Fibroblast of skin of left quadriceps (primary cell): ENCODE measurements around the gene SCO2.
A peak's percentile ranks its signal among the peaks of the same experiment; 100 is the strongest.

Experiments
- DNase-seq, 2 experiments: peaks; one replicate each; pipeline ENCODE4 v3.0.0-alpha.2; 2013; ENCODE audit warnings: low read depth in 2 of 2

The SCO2 gene

GRCh38 chr22:50525104-50525857 lies at the start of gene SCO2:
Gene SCO2 (minus strand): TSS chr22:50525598. CDS start chr22:50524411, 1,187 bp downstream.
- DNase-seq: peak; percentile 94 to 95

DNA sequence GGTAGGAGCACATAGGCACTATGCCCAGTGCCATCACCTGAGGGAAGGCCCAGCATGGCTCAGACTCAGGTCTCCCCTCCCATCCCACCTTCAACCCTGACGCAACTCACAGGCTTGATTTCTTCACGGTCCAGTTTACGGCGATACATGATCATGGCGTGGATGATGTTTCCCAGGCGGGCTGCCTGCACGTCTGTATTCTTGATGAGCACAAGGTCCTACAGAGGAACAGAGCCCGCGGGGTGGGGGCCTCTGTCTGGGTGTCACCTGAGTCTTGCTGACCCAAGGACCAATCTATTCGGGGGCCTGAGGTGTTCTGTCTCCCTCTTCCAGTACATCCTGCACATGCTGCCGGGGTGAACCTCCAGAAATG lies 49.0 kb upstream of the SCO2 start:
- DNase-seq: no peak

GRCh38 chr22:50573491-50574382 lies 48.3 kb upstream of the SCO2 start:
- DNase-seq: no peak

- no peak for DNase-seq
These were observed 47.6 kb upstream of the SCO2 start for GRCh38 chr22:50572965-50573364.

- no peak for DNase-seq
These were observed 46.1 kb upstream of the SCO2 start for GRCh38 chr22:50571264-50572175.

GRCh38 chr22:50570861-50571260 lies 45.5 kb upstream of the SCO2 start:
- DNase-seq: no peak

DNA sequence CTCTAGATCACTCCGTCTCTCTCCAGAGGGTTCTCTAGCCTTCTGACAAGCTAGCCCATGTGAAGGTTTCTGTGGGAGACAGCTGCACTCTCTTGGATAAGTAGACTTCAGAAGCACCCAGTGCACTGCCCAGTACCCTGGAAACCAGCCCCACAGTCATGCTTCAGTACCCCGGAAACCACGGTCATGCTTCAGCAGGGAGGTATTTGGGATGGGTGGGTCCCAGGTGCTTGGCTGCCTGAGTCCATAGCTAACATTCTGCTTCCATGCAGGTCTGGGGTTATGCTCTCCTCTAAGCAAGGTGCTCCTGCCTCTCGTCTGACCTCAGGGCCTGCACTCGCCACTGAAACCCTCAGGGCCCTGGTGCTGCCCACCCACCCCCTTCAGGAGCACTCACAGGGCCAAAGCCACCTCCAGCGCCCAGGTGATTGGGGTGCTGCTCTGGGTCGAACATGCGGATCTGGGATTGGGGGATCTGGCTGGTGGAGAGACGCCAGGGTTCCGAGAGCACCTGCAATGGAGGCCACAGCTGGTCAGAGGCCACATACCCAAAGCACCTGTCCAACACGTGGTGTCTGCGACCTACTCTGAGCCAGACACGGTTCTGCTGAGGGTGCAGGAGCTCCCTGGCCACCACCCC lies 44.6 kb upstream of the SCO2 start:
- no peak for DNase-seq

GRCh38 chr22:50569041-50569459 lies 43.7 kb upstream of the SCO2 start:
- no peak for DNase-seq

- no peak for DNase-seq
These were observed 43.2 kb upstream of the SCO2 start for GRCh38 chr22:50568626-50569025.

DNA sequence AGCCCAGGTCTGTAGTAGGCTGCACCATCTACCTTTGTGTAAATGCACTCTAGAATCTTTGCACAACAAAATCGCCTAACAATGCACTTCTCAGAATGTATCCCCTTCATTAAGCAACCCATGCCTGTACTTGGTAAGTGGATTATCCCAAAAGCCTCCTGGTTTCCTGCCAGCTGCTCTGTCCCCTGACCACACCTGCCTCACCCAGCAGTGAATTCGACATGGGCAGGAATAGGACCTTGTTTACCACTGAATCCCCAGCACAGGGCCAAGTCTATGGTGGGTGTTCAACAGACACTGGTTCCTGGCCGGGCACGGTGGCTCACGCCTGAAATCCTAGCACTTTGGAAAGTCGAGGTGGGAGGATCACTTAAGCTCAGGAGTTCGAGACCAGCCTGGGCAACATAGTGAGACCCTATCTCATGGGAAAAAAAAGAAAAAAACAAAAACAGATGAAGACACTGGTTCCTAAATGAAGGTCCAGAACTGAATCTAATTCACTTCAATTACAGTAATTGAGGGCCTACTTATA lies 42.4 kb upstream of the SCO2 start:
- no peak for DNase-seq

GRCh38 chr22:50564289-50564688 lies 38.9 kb upstream of the SCO2 start:
- no peak for DNase-seq

DNA sequence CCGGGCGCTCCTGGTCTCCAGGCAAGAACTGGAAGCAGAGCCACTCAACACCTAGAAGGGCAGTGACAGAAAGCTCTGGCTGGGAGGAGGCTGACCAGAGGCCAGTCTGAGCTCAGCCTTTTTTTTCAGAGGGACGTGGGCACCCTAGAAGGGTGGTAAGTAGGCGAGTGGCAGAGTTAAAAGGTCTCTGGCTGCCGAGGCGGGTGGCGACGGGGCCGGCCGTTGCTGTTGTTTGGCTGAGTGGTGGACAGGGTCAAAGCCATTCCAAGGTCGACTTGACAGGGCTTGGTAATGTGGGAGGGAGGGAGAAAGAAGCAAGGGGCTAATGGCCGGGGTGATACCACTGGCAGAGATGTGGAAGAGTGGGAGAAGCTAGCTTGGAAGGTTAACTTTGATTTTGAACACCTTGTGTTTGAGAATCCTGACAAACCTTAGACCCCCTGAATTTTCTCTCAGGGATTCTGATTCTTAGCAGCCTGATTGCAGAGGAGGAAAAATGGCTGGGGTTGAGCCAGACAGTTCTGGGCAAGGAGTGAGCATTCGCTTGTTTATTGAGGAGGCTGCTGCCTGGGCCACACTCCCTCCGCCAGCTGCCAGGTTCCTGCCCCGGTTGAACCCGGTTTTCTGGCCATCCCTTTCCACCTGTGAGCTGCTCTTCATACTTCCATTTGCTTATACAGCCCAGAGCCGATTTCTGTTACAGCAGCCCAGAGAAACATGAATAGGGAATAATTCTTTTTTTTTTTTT lies 38.2 kb upstream of the SCO2 start:
- DNase-seq: no peak

DNA sequence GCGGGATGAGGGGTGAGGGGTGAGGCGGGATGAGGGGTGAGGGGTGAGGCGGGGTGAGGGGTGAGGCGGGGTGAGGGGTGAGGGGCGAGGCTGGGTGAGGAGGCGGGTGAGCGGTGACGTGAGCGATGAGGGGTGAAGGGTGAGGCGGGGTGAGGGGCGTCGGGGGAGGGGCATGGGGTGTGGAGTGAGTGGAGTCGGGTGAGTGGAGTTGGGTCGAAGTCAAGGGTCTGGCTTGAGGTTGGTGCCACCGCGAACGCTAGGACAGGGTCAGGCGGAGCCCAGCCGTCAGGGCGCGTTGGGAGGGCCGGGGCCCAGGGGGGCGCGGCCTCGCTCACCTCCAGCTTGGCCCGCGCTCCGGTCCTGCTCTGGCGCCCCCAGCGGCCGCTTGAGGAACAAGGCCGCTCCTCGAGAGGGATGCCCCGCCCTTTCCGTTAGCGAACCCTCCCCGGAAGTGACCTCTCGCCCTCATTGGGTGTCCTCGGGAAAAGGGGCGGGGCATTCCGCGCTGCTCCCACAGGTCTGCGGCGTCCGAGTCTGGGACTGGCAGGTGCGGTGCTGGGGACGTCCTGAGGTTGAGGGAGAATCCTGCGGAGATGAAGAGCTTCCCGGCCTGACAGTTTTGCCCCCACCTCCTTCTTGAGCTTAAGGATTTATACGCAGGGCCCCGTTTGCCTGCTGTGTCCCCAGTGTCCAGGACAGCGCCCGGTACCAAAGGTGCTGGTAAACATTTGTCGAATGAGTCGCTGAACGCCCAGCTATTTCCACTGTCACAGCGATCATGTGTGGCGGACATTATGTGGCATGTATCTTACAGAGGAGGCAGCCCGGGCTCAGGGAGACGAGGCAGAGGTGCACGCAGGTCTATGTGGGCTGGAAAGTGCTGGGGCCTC lies 37.4 kb upstream of the SCO2 start, which contains the start of gene SYCE3:
Gene SYCE3 (minus strand): TSS at position 397 of the 890 bp plus-strand sequence. CDS start 6,514 bp downstream, outside the sequence.
- peak; percentile 79 to 80 for DNase-seq

GRCh38 chr22:50561401-50562358 lies 36.3 kb upstream of the SCO2 start:
- DNase-seq: no peak

GRCh38 chr22:50560034-50560433 lies 34.6 kb upstream of the SCO2 start:
- no peak for DNase-seq

GRCh38 chr22:50556703-50557102 lies 31.3 kb upstream of the SCO2 start:
- no peak for DNase-seq

GRCh38 chr22:50553310-50553709 lies 27.9 kb upstream of the SCO2 start:
- DNase-seq: no peak

GRCh38 chr22:50551160-50551752 lies 25.9 kb upstream of the SCO2 start:
- DNase-seq: no peak
